ENCODE data around the gene EFNB1.

Gene EFNB1

DNA sequence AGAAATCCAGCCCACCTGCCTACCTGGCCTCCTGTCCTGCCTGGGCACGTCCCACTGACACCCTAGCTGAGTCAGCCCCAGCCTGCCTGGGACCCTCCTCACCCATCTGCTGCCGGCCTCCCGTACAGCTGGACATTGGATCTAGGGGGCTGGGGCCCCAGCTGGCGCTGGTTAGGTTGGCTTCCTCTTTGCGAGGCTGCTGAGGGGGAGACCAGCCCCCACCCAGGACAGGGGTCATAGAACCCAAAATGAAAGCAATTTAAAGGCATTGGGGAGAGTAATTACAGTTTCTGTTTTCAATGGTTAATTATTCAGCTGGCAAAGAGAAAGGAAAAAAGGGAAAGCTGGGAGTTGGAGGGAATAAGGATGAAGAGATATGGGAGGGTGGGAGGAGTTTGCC is 15.8 kb downstream of the EFNB1 start:
- no peak for DNase-seq

DNA sequence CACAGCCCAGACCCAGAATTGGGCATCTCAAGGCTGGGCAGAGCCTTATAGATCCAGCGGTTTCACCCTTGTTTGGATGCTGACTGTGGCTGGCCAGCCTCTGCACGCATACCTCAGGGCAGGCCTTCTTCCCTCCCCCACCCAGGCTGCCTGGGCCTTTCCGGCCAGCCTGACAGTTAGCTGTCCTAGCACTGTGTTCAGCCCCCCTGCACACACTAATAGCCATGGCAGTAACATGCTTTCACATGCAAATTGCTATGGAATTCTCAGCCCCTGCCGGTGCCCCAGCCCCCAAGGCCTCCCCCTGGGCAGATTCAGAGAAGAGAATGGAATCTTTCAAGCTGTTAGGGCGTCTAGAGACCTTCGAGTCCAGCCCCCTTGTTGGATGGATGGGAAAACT is 17.7 kb downstream of the EFNB1 start:
- no peak for DNase-seq

DNA sequence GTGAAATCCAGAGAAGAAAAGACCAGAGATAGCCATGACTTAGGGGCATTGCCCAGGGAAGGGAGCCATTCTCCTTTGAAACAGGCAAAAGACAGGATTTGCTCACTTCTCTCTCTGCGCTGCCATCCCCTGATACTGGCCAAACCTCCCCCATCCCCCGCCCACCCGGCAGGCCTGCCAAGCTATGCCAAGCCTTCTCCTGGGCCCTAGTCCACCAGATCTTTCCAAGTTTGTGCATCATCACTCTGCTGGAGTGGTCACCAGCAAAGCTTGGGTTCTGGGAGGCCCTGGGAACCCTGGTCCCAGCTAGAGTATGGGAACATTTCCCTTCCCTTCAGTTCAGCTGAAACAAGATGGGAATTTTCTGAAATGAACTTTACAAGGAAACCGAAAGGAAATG is 18.4 kb downstream of the EFNB1 start:
- DNase-seq: no peak

DNA sequence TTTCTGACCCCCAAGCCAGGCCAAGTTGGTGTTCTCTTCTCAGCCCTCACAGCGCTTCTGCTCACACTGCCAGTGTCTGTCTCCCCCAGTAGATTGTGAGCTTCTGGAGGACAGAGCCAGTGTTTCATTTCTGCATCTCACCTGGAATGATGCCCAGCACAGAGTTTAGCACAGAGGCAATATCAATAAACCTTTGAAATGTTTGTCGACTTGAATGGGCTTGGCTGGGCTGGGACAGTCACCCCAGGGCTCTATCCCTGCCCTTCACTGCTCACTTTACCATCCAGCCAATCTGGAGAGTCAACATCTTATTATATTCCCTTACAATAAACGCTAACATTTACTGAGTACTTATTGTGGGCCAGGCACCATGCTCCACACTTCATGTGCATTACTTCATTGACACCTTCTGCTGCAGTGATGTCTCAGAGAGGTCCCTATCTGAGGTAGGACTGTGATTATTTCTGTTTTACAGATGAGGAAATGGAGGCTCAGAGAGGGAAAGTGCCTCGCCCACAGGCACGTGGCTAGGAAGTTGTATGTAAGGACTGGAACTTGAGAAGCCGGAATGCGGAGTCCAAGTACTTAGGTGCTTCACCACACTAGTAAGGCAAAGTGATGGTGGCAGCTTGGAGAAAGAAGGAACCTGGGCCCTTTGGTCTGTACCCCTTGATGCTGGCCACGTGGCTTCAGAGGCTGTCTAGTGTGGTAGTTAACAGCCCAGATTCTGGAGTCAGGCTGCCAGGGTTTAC is 19.5 kb downstream of the EFNB1 start:
- DNase-seq: no peak

DNA sequence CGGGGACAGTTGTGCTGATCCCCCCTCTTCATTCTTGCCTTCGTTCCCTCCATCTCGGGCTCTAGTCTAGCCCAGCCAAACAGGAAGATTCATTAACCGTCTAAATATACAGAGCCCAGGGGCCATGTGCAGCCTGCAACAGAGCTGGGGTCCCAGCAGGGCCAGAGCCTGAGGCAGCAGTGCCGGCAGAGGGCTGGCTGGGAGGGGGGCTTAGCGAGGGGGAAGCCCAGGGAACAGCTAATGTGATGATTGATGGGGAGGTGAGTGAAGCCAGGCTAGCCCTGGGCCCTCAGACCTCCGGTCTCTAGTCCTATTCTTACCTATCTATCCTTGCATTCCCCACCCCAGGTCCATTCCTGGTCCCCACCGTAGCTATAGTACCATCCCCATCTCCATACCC is 22.3 kb downstream of the EFNB1 start:
- DNase-seq: no peak

DNA sequence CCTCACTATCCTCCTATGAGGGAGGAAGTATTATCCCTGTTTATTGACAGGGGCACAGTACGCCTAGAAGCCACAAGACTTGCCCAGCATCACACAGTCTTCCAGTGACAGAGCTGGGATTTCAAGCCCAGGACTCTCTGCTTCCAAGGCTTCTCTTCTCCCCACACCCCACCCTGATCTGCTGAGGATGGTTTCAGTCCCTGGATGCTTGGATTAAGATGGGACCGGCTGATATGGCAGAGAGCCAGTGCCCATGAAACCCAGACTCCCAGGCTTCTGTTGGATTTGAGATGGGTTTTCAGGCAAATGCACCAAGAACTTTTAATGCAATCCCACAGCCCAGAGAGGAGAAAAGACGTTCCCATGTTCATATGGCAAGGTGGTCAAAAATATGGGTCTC is 23.2 kb downstream of the EFNB1 start:
- no peak for DNase-seq

DNA sequence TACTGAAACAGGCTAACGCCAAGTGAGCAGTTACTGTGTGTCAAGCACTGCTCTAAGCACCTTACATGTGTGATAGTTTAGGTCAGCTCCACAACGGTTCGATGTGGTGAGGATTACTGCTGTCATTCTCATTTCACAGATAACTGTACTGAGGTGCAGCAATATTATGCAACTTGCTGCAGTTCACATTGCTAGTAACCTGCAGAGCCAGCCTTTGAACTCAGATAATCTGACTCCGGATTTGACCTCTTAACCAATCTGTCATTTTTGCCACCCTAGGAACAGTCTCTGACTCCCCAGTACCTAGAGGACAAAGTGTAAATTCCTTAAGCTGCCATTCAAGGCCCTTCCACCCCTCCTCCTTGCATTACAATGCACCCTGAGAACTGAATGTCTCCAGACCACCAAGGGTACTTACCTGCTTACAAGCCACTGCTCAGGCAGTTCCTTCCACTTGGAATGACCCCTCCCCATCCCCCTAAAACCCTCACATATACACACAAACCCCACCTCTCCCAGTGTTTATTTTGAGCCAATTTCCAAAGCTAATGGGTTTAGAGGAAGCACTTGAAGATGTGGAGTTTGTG is 24.9 kb downstream of the EFNB1 start:
- DNase-seq: no peak

DNA sequence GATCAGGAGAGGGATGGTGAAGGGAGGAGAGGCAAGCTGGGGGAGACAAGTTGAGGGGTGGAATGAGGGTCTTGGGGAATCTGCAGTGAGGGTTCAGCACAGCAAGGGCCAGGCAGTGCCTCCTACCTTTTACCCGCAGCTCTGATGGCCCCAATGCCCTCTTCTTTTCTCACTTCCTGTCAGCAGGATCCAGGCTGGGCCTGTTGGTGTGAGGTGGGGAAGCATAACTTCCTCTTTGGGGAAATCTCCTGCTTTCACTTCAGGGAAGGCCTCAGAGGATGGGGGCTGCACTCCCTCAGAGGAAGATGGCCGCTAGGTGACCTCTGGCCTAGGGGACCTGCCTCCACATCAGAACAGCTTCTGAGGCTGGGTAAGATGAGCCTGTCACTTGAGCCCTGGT is 36.5 kb downstream of the EFNB1 start:
- DNase-seq: no peak

DNA sequence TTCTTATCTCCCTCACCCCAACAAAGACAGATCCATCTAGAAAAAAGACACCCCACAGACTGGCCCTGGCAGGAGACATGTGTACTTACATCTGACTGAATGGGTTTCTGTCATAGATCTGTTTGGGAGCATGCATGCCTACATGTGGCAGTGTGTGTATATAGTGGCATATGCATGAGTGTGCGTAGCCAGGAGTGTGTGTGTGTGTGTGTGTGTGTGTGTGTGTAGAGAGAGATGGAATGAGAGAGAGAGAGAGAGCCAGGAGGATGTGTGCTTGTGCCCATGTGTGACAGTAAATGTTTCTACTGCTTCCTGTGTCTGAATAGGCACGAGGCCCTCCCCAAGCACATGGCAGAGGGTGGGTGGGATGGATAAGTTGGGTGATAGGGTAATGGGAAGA is 37.1 kb downstream of the EFNB1 start:
- no peak for DNase-seq

DNA sequence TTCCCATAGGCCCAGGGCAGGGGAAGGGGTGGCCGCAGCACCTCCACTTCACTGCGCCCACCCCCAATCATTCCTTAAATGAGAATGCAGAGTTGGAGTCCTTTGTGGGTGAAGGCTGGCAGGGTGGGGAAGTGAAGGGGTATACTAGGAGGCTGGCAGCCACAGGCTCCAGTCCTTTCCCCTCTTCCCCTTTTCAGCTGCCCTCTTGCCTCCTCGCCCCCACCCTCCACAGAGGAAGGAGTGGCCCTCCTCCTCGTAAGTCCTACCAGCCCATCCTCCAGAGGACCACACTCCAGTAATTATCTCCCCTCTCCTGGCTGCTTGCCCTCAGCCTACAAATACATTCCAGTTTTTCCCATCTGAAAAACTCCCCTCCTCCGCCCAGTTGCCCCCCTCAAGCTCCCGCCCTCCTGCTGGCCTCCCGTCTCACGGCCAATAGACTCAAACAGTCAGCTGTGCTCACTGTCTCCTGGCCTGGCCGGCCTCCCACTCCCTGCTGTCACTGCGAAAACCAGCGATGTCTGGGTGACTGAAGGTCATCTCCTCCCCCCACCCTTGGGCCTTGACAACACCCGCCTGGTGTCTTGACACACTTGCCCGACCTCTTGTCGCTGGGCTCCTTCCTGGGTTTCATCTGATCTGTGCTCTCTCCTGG is 38.8 kb downstream of the EFNB1 start:
- DNase-seq: peak in 1 of 3 experiments; percentile 11

DNA sequence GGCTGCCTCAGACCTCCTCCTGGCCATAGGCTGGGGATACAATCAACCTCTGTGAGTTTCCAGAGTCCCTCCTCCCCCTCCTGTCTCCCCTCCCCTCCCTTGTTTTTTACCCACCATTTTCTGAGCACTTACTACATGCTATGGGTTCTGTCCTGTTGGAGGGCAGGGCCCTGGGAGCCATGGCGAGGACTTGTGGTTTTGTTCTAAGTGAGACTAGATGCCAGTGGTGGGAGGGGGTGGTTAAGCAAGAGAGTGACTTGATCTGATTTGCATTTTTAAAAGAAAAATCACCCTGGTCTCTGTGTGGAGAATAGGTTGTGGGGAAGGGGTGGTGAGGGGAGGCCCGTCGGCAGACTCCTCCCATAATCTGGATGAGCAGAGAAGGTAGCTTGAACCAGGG is 39.5 kb downstream of the EFNB1 start:
- DNase-seq: no peak

DNA sequence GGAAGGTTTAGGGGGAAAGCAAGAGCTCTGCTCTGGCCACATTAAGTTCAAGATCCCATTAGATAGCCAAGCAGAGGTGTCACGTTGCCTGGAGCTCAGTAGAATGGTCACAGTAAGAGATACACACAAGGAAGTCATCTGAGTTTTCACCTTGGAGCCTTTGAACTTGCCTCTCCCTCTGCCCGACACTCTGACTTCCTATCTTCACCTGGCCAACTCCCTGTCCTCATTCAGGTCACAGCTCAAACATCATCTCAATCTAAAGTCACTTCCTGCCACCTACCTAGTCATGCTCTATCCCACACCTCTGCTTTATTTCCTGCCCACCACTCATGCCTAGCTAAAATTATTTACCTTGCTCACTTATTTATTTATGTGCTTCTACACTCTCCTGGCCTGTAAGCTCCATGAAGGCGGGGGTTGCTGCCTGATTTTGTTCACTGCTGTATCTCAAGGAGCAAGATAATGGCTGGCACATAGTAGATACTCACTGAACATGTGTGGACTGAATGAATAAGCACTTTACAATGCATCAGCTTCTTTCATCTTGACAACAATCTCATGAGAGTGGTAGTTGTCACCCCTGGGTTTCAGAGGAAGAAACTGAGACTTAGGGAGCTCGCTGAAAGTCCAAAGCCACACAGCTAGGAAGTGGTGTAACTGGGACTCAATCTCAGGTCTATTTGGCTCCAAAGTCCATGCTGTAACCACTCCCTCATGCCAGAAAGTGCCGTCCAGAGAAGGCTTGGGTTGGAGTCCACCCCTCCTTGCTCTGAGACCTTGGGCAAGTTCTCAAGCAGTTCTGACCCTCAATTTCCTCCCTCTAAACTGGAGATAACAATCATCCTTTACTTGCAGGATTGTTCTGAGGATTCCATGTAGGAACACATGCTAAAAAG is 40.3 kb downstream of the EFNB1 start:
- no peak for DNase-seq

DNA sequence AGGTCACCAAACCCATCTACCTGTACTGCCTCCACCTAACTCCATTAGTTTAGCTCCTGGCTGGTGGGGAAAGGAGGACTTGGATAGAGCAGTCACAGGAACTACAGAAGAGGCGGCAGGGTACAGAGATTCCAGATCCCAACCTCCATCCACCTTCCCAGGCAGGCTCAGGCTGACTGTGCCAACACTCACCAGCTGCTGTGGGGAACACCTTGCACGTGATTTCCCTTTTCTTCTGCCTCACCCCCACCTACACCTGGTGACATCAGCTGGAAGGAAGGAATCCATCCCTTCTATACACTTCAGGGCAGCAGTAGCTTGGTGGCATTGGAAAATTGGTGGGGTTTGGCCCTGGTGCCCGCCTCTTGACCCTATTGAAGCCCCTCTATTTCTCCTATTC is 41.5 kb downstream of the EFNB1 start:
- no peak for DNase-seq

DNA sequence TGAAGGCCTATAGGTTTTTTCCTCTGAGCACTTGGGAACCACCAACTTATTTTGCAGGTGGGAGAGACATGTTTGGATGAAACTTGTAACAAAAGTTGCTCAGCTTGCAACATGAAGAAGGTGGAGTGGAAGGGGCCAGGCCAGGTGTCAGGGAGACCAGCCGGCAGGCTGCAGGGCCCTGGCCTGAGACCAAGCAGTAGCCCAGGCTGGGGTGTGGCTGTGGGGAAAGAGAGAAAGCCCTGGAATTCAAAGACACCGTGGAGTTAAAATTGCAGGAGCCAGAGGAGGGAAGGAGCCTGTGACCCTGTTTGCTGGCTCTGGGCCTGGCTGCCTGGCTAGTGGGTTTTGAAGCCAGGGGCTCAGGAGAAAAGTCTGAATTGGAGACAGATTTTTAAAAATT is 43.4 kb downstream of the EFNB1 start:
- no peak for DNase-seq

DNA sequence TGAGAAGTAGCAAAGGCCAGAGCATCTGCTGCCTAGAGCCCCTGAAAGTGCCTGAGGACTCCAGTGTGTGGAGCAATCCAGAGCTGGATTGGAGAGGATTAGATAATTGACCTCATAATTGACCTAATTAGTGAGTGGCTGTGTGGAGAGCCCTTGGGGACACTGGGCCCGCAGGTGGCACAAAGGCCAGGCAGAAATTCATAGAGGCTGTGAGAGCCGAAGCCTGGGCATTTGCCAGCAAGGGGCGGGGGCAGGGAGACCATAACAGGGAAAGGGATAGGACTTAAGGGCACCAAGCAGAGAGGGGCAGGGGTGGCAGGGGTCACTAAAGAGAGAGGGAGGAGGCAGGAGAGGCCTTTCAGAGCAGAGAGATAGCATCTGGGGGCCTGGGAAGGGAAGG is 45.3 kb downstream of the EFNB1 start:
- peak in 2 of 3 experiments; percentile 22 to 78 for DNase-seq

DNA sequence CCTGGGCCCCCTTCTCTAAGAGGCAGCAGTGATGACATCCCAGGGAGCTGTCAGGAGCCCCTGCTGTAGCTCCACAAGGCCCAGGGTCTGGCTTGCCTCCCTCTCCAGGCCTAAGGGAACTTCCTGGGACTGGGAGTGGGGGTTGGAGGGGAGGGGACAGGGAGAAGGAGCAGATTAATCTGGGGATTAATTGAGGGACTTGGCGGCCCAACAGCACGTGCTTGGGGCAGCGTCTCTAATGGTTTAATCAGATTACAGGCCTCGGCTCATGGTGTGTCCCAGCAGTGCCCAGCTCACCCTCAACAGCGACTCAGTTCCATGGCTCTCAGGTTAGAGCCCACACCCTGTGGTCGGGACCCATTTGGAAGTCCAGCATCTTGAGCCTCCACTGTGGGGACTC is 47.9 kb downstream of the EFNB1 start:
- no peak for DNase-seq

DNA sequence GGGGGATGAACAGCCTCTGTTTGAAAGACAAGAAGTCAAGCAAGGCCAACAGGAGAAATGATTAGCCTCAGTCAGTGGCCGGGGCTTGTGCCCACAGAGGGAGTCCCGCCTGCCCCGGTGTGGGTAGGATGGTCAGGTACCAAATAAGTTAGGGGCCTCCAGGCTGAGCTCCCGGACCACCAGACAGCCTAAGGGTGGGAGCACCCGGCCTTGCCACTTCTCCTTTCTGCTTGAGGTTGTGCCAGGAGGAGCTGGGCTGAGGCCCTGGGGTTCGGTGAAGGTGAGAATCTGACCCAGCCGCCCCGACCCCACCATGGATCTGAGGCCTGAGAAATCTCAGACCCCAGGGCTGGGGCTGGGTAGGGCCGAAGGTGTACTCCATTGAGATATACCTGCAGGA is 48.8 kb downstream of the EFNB1 start:
- DNase-seq: no peak

DNA sequence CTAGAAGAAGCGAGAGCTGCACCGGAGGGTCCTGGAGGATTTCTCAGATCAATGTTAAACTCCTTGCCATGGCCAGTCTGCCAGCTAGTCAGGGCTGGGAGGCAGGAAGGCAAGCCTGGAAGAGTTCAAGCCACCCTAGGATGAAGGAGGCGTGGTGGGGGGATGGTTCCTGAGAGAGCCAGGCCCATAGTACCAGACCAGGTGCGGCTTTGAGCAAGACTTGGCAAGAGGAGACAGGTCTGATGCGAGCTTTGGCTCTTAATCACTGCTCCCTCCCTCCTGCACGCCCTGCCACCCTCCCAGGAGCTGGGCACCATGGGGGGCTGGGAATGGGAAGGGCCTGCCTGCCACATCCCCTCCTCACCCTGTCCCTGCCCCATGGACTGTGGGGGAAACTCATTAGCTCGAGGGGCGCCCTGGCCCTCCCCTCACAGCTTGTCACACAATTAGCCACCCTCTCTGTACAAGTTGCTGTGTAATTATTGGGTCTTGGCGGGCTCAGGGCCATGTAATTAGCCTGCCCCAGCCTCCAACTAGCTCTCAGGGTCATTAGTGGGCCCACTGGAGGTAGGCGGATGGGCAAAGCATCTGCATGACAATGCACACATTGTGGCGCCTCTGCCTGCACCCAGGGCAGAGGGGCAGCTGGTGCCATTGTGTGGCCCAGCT is 50.3 kb downstream of the EFNB1 start:
- peak in 2 of 3 experiments; percentile 66 to 86 for DNase-seq

DNA sequence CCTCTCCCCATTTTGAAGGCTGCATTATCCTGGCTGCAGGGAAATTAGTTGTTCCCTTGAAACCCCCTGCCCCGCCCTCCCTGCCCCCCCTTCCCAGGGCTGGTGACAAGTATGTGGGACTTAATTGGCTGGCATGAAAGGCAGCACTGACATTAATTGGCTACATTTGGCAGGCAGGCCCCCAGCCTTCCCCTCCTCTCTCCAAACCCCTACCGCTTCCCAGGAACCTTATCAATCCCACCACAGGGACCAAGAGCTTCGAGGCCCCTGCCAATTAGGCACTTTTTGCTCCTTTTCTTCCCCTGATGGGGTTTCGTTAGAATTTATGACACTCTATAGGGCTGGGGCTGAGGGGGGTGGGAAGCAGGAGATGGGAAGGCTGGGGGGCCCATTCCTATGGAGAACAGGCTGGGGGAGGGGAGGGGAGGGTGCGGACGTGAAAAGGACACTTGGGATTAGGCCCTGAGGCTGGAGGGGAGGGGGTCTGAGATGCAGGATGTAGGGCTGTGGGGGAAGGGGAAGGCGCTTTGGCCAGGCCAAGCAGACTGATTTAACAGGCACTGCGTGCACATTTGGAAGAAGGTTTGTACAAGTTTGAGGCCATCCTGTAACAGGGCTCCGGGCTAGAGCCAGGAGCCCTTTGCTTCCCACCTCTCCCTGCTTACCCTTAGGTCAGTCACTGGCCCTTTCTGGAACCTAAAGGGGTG is 52.2 kb downstream of the EFNB1 start:
- DNase-seq: peak in 2 of 3 experiments; percentile 14 to 59

DNA sequence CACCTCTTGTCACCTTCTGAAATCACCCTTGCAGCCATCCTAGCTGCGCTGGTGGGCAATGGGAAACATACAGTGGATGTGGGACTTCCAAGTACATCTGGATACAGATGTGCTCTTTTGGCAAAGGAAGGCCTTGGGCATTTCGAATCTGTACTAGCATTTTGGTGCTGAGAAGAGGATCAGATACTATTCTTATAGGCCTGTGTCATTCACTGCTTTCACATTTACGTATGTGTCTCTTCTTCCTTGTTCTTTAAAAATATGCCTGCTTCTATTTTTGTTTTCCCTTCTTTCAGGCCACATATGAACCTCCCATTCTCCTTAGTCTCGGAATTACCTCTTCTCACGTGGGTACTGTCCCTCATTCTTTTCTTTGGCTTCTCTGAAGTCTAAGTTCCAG is 53.1 kb downstream of the EFNB1 start:
- DNase-seq: no peak

DNA sequence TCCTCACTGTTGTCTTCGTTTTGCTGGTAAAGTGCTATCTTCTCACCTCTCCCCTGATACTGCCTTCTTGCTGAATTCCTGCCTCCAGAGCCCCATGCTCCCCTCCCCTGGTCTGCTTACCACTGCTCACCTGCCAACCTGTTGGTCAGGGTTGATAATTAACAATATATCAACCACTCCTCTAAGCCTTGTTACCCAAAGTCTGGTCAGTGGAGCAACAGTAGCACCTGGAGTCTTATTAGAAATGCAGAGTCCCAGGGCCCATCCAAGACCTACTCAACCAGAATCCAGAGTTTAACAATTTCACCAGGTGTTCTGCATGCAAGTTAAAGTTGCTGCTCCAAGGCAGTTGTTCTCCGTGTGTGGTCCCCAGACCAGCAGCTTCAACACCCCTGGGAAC is 55.0 kb downstream of the EFNB1 start:
- DNase-seq: no peak

DNA sequence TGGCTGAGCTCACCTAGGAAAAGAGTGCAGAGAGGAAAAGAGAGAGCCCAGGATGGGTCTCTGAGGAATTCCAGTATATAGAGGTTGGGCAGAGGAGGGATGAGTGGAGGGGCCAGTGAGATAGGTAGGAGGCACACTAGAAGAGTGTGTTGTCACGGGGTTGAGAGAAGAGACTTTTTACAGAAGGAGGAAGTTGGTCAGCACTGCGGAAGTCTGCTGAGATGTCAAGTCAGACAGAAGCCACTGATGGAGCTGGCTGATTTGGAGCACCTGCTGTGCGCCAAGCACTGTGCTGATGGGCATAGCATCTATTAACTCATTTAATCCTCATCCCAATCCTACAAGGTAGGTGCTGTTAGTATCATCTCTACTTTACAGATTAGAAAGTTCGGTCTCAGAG is 60.4 kb downstream of the EFNB1 start:
- no peak for DNase-seq

Measured in NCI-H1417 (cell line).